ENCODE results near the gene SLC22A17. TPM values are rescaled to one million over a fixed set of nuclear protein-coding genes. Genes with fewer than 3 reads are reported as not detected.

The SLC22A17 gene
- total and polyA plus RNA-seq, 2 experiments from 2014 or later: 16.5 to 42.3 TPM

- peak; percentile 94 for DNase-seq
- in situ Hi-C loops (cut with MboI): no loop called here
- Histone ChIP-seq H3F3A (ENCODE audit: insufficient read depth) (peaks cover 11% of the 10 kb centered on the region; the same call in 1 of the 2 replicates), H3K9ac (peak within 1 kb of the TSS; percentile 97), H3K27ac (peak within 1 kb of the TSS; percentile 85), H3K79me2 (ENCODE audit: insufficient read depth) (peaks cover 50% of the 10 kb centered on the region), H3K27me3 (replicated peaks; ENCODE audit: insufficient read depth) (no peaks in the 10 kb centered on the region), H3K4me1 (ENCODE audit: insufficient read depth) (peaks cover 22% of the 10 kb centered on the region), H3K36me3 (ENCODE audit: low read depth) (peaks cover 16% of the 10 kb centered on the region; the same call in 1 of the 2 replicates), H4K20me1 (ENCODE audit: insufficient read depth) (0 out of 2 replicates have a peak, but pooled peaks cover 4% of the 10 kb centered on the region), H3K4me2 (ENCODE audit: unreplicated experiment) (peak within 1 kb of the TSS; percentile 100), H3K9me3 (ENCODE audit: low read depth) (no peaks in the 10 kb centered on the region), H3K4me3 (peak within 1 kb of the TSS; percentile 98), H3K9me2 (ENCODE audit: insufficient read depth) (no peaks in the 10 kb centered on the region), H2AFZ (peak within 1 kb of the TSS; percentile 95)
- TF ChIP-seq EZH2phosphoT487 (IDR thresholded peaks at IDR 0.05; ENCODE audit: insufficient read depth, low read depth) (no peak), EZH2 (IDR thresholded peaks at IDR 0.05; ENCODE audit: insufficient read depth, poor library complexity, severe bottlenecking) (no peak)
- WGBS, 2 experiments (ENCODE audit: low coverage in 1 of 2, low lambda C conversion rate in 2 of 2, missing lambda C conversion rate in 2 of 2): 1 to 3% methylated on average over 17 to 24 of the region's 24 CpGs
Observed at GRCh38 chr14:23306412-23307145, 46.1 kb downstream of the SLC22A17 start, which contains the start of gene BCL2L2. BCL2L2 (plus strand) TSS chr14:23306833; CDS start chr14:23307768, 935 bp downstream.

GRCh38 chr14:23302290-23303225, 50.1 kb downstream of the SLC22A17 start, which contains the start of gene PPP1R3E:
PPP1R3E (minus strand) TSS chr14:23302859; CDS start chr14:23302576, 283 bp downstream.
- H3K36me3 ChIP-seq (ENCODE audit: low read depth): no peaks in the 10 kb centered on the region
- H3K4me3 ChIP-seq: peak within 1 kb of the TSS; percentile 87
- peak; percentile 87 for DNase-seq
- peak within 1 kb of the TSS; percentile 91 for H2AFZ ChIP-seq
- H3K27ac ChIP-seq: peak within 1 kb of the TSS; percentile 86
- 5% methylated on average over 58 to 64 of the region's 81 CpGs for WGBS, 2 experiments (ENCODE audit: low coverage in 1 of 2, low lambda C conversion rate in 2 of 2, missing lambda C conversion rate in 2 of 2)
- H3K9me3 ChIP-seq (ENCODE audit: low read depth): no peaks in the 10 kb centered on the region
- H3K4me2 ChIP-seq (ENCODE audit: unreplicated experiment): peak within 1 kb of the TSS; percentile 89
- in situ Hi-C loops (cut with MboI): no loop called here
- TF ChIP-seq EZH2 (IDR thresholded peaks at IDR 0.05; ENCODE audit: insufficient read depth, poor library complexity, severe bottlenecking) (no peak), EZH2phosphoT487 (IDR thresholded peaks at IDR 0.05; ENCODE audit: insufficient read depth, low read depth) (no peak)
- peak within 1 kb of the TSS; percentile 91 for H3K9ac ChIP-seq
- H3K4me1 ChIP-seq (ENCODE audit: insufficient read depth): peaks cover 32% of the 10 kb centered on the region
- no peaks in the 10 kb centered on the region for H3K27me3 ChIP-seq (replicated peaks; ENCODE audit: insufficient read depth)
- H3K9me2 ChIP-seq (ENCODE audit: insufficient read depth): no peaks in the 10 kb centered on the region
- H3F3A ChIP-seq (ENCODE audit: insufficient read depth): peaks cover 40% of the 10 kb centered on the region
- H4K20me1 ChIP-seq (ENCODE audit: insufficient read depth): no peaks in the 10 kb centered on the region
- peaks cover 10% of the 10 kb centered on the region for H3K79me2 ChIP-seq (ENCODE audit: insufficient read depth)

- no peaks in the 10 kb centered on the region for H3K27me3 ChIP-seq (replicated peaks; ENCODE audit: insufficient read depth)
- H3K4me3 ChIP-seq: peak overlapping the region; percentile 87
- in situ Hi-C loops (cut with MboI): no loop called here
- H3F3A ChIP-seq (ENCODE audit: insufficient read depth): peaks cover 43% of the 10 kb centered on the region
- peak overlapping the region; percentile 91 for H3K9ac ChIP-seq
- peak overlapping the region; percentile 86 for H3K27ac ChIP-seq
- no peak for DNase-seq
- TF ChIP-seq EZH2phosphoT487 (IDR thresholded peaks at IDR 0.05; ENCODE audit: insufficient read depth, low read depth): no peak
- no peak for TF ChIP-seq EZH2 (IDR thresholded peaks at IDR 0.05; ENCODE audit: insufficient read depth, poor library complexity, severe bottlenecking)
- no peaks in the 10 kb centered on the region for H4K20me1 ChIP-seq (ENCODE audit: insufficient read depth)
- H2AFZ ChIP-seq: peak overlapping the region; percentile 91
- no peaks in the 10 kb centered on the region for H3K9me3 ChIP-seq (ENCODE audit: low read depth)
- H3K36me3 ChIP-seq (ENCODE audit: low read depth): no peaks in the 10 kb centered on the region
- H3K4me1 ChIP-seq (ENCODE audit: insufficient read depth): peaks cover 29% of the 10 kb centered on the region
- H3K9me2 ChIP-seq (ENCODE audit: insufficient read depth): no peaks in the 10 kb centered on the region
- peaks cover 3% of the 10 kb centered on the region for H3K79me2 ChIP-seq (ENCODE audit: insufficient read depth)
- WGBS, 2 experiments (ENCODE audit: low coverage in 1 of 2, low lambda C conversion rate in 2 of 2, missing lambda C conversion rate in 2 of 2): 1 to 2% methylated on average over 11 to 16 of the region's 25 CpGs
- peak overlapping the region; percentile 89 for H3K4me2 ChIP-seq (ENCODE audit: unreplicated experiment)
Observed at GRCh38 chr14:23301969-23302289, 50.8 kb downstream of the SLC22A17 start.

- Histone ChIP-seq H3F3A (ENCODE audit: insufficient read depth) (peaks cover 43% of the 10 kb centered on the region), H2AFZ (peak overlapping the region; percentile 91), H3K27ac (peak overlapping the region; percentile 97), H3K4me1 (ENCODE audit: insufficient read depth) (peaks cover 29% of the 10 kb centered on the region), H3K4me2 (ENCODE audit: unreplicated experiment) (peak overlapping the region; percentile 89), H3K9me3 (ENCODE audit: low read depth) (no peaks in the 10 kb centered on the region), H3K36me3 (ENCODE audit: low read depth) (no peaks in the 10 kb centered on the region), H3K27me3 (replicated peaks; ENCODE audit: insufficient read depth) (no peaks in the 10 kb centered on the region), H3K9me2 (ENCODE audit: insufficient read depth) (no peaks in the 10 kb centered on the region), H3K9ac (peak overlapping the region; percentile 95), H3K4me3 (peak overlapping the region; percentile 87), H3K79me2 (ENCODE audit: insufficient read depth) (no peaks in the 10 kb centered on the region), H4K20me1 (ENCODE audit: insufficient read depth) (no peaks in the 10 kb centered on the region)
- WGBS, 2 experiments (ENCODE audit: low coverage in 1 of 2, low lambda C conversion rate in 2 of 2, missing lambda C conversion rate in 2 of 2): 1% methylated on average over 63 to 82 of the region's 87 CpGs
- TF ChIP-seq EZH2 (IDR thresholded peaks at IDR 0.05; ENCODE audit: insufficient read depth, poor library complexity, severe bottlenecking) (no peak), EZH2phosphoT487 (IDR thresholded peaks at IDR 0.05; ENCODE audit: insufficient read depth, low read depth) (no peak)
- in situ Hi-C loops (cut with MboI): no loop called here
- peak; percentile 99 for DNase-seq
Observed at GRCh38 chr14:23301288-23301968, 51.3 kb downstream of the SLC22A17 start.
